ENCODE measurements around the gene CD55. TPM values are rescaled to one million over a fixed set of nuclear protein-coding genes. Genes with fewer than 3 reads are reported as not detected.
A peak's percentile ranks its signal among the peaks of the same experiment; 100 is the strongest.

The CD55 gene
- total RNA-seq, 1 experiment from 2014 or later = 159 TPM

DNA sequence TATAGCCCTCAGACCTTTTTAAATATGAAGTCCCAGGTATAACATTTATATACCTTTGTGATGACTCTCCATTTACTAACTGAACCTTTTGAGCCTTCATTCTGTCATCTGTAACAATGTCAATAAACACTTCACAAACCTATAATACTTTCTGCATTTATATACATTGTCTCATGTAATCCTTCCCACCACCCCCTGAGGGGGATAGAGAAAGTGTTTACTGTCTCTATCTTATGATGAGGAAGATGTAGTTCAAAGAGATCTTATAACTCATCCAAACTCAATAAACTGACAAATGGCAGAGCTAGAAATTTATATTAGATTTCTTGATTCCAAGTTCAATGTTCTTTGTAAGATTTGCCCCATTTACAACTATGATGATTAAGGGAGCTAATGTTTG, 84.3 kb downstream of the CD55 start:
- no peaks in the 10 kb centered on the region for H3K36me3 Mint-ChIP-seq (ENCODE audit: insufficient read depth, unreplicated experiment)
- no TSS peak for BruUV-seq (replicated peaks)
- H3K4me3 Mint-ChIP-seq (ENCODE audit: unreplicated experiment) = no peak overlapping the region
- intact Hi-C loops (cut with micrococcal nuclease) = loop anchor here (1.0 to 10.0 kb wide), 8 partner anchors 85 to 491 kb away; partner anchors contain the start of genes CD55 and PFKFB2
- H3K27me3 Mint-ChIP-seq (ENCODE audit: insufficient read depth, unreplicated experiment) = no peaks in the 10 kb centered on the region
- ChIA-PET POLR2A (interaction anchor here (0.6 to 3.3 kb wide), 8 partner anchors 84 to 558 kb away, joined by 3 to 15 read pairs (median 4); no protein-coding TSS in a partner anchor), CTCF (interaction anchor here (0.6 to 5.4 kb wide), 51 partner anchors 9 to 549 kb away, joined by 3 to 221 read pairs (median 4); partner anchors contain the start of genes C4BPB, CD55 and PFKFB2)
- H3K27ac Mint-ChIP-seq (ENCODE audit: low read depth, unreplicated experiment) = no peak overlapping the region
- no peaks in the 10 kb centered on the region for H3K9me3 Mint-ChIP-seq (ENCODE audit: unreplicated experiment)
- H3K4me1 Mint-ChIP-seq (ENCODE audit: insufficient read depth, unreplicated experiment) = peaks cover 5% of the 10 kb centered on the region
- no peak for DNase-seq (ENCODE audit: unreplicated experiment)
- TF ChIP-seq, protein P1, sequence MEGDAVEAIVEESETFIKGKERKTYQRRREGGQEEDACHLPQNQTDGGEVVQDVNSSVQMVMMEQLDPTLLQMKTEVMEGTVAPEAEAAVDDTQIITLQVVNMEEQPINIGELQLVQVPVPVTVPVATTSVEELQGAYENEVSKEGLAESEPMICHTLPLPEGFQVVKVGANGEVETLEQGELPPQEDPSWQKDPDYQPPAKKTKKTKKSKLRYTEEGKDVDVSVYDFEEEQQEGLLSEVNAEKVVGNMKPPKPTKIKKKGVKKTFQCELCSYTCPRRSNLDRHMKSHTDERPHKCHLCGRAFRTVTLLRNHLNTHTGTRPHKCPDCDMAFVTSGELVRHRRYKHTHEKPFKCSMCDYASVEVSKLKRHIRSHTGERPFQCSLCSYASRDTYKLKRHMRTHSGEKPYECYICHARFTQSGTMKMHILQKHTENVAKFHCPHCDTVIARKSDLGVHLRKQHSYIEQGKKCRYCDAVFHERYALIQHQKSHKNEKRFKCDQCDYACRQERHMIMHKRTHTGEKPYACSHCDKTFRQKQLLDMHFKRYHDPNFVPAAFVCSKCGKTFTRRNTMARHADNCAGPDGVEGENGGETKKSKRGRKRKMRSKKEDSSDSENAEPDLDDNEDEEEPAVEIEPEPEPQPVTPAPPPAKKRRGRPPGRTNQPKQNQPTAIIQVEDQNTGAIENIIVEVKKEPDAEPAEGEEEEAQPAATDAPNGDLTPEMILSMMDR (IDR thresholded peaks at IDR 0.05; ENCODE audit: unreplicated experiment) = peak; percentile 1

DNA sequence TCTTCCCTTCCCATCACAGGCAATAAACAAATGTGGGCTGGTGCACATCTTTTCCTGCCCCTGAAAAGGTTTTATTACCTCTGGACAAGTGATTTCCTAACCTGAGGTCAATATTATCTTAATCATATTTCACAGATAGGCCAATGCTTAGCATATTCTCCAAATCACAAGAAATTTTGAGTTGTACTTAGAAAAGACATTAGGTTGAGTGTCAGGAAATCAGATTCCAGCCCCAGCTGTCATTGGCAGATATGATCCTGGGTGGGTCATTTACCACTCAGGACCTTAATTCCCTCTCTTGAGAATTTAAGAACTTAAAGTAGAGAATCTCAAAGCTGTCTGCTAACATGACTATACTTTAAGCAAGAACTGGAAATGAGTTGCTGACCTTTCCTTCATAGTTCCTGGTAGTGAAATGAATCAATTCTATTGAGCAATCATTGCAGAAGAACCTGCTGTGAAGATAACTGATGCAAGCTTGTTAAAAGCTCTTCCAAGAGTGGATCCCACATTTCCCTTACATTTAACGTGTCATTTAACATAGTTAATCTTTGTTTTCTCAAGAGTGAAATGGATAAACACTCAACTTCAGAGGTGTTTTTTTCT, 86.3 kb downstream of the CD55 start:
- TF ChIP-seq, protein P1 (IDR thresholded peaks at IDR 0.05; ENCODE audit: unreplicated experiment) = no peak
- intact Hi-C loops (cut with micrococcal nuclease) = loop anchor here (5.0 to 10.0 kb wide), 2 partner anchors 265 to 493 kb away; no protein-coding TSS in a partner anchor
- CTCF ChIA-PET = interaction anchor here (0.6 to 5.4 kb wide), 12 partner anchors 15 to 324 kb away, joined by 3 to 221 read pairs (median 4); partner anchors contain the start of gene C4BPB
- POLR2A ChIA-PET = interaction anchor here (0.7 to 1.3 kb wide), 8 partner anchors 98 to 358 kb away, joined by 3 to 6 read pairs (median 3); no protein-coding TSS in a partner anchor
- Mint-ChIP-seq H3K4me3 (ENCODE audit: unreplicated experiment) (no peak overlapping the region), H3K9me3 (ENCODE audit: unreplicated experiment) (no peaks in the 10 kb centered on the region), H3K27me3 (ENCODE audit: insufficient read depth, unreplicated experiment) (no peaks in the 10 kb centered on the region), H3K27ac (ENCODE audit: low read depth, unreplicated experiment) (no peak overlapping the region), H3K4me1 (ENCODE audit: insufficient read depth, unreplicated experiment) (peaks cover 5% of the 10 kb centered on the region), H3K36me3 (ENCODE audit: insufficient read depth, unreplicated experiment) (no peaks in the 10 kb centered on the region)
- peak; percentile 77 for DNase-seq (ENCODE audit: unreplicated experiment)
- BruUV-seq (replicated peaks) = no TSS peak

Other genes starting within 250 kb of the CD55 start
- not detected in 2 replicates for gene C4BPB, start 232.8 kb upstream of the CD55 start, total RNA-seq (2022)
- not detected in 2 replicates for gene C4BPA, start 217.4 kb upstream of the CD55 start, total RNA-seq (2022)
- gene CR2, start 132.7 kb downstream of the CD55 start, total RNA-seq (2022) = not detected in 2 replicates
- gene CR1, start 174.5 kb downstream of the CD55 start, total RNA-seq (2022) = not detected in 2 replicates

All from MCF 10A (cell line).